ENCODE data around the gene PTPRG.

PTPRG gene

GRCh38 chr3:62046326-62046725, 485.0 kb downstream of the PTPRG start:
- POLR2A ChIA-PET (ENCODE audit: low non-redundant PET), result no interaction called here
- CTCF ChIA-PET, result interaction anchor here (0.5 kb wide), 1 partner anchor 486 kb away, joined by 4 read pairs; no protein-coding TSS in a partner anchor
- DNase-seq (ENCODE audit: low spot score), result no peak
- TF ChIP-seq, protein P1, sequence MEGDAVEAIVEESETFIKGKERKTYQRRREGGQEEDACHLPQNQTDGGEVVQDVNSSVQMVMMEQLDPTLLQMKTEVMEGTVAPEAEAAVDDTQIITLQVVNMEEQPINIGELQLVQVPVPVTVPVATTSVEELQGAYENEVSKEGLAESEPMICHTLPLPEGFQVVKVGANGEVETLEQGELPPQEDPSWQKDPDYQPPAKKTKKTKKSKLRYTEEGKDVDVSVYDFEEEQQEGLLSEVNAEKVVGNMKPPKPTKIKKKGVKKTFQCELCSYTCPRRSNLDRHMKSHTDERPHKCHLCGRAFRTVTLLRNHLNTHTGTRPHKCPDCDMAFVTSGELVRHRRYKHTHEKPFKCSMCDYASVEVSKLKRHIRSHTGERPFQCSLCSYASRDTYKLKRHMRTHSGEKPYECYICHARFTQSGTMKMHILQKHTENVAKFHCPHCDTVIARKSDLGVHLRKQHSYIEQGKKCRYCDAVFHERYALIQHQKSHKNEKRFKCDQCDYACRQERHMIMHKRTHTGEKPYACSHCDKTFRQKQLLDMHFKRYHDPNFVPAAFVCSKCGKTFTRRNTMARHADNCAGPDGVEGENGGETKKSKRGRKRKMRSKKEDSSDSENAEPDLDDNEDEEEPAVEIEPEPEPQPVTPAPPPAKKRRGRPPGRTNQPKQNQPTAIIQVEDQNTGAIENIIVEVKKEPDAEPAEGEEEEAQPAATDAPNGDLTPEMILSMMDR (conservative IDR thresholded peaks at IDR 0.05; ENCODE audit: low read depth), result no peak
- H3K27ac ChIP-seq, result no peak overlapping the region

GRCh38 chr3:62048577-62048976, 487.2 kb downstream of the PTPRG start:
- ChIA-PET CTCF (no interaction called here), POLR2A (ENCODE audit: low non-redundant PET) (no interaction called here)
- TF ChIP-seq, protein P1 (conservative IDR thresholded peaks at IDR 0.05; ENCODE audit: low read depth), result no peak
- DNase-seq (ENCODE audit: low spot score), result no peak
- H3K27ac ChIP-seq, result no peak overlapping the region

DNA sequence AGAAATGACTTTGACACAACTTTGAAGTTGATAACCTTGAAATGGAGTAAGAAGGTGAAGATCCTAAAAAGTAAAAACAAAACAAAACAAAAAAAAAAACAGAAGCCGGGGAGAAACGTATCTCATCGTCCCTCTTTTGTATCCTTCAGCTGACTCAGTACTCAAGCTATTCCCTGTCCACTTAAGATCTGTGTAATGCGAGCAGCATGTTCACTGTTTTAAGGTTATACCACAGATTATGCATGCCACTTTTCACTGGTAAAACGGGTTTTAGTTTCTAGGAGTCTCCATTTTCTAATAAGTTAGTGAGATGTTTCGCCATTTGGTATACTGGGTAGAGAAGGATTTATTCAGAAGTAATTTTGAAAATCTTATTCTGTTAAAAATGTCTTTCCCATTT, 487.7 kb downstream of the PTPRG start:
- DNase-seq (ENCODE audit: low spot score), result no peak
- POLR2A ChIA-PET (ENCODE audit: low non-redundant PET), result no interaction called here
- TF ChIP-seq, protein P1 (conservative IDR thresholded peaks at IDR 0.05; ENCODE audit: low read depth), result no peak
- CTCF ChIA-PET, result no interaction called here
- H3K27ac ChIP-seq, result no peak overlapping the region

DNA sequence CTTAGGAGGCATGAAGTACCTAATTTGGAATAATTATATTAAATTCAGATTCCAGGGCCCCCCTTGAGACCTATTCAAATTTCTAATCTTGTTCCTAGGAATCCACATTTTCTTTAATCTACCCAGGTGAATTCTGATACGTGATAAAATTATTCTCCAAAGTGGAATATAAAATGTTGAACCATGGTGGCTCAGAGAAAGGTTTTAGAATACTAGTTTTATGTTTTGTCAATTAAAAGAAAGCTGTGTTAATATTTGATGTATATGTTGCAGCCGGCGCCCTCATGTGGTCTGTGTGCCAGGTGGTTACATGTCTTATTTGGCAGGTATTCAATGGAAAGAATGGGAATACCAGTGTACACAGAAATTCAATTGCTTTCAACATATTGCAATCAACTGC, 490.1 kb downstream of the PTPRG start:
- peak; percentile 18 for DNase-seq (ENCODE audit: low spot score)
- ChIA-PET POLR2A (ENCODE audit: low non-redundant PET) (no interaction called here), CTCF (no interaction called here)
- no peak overlapping the region for H3K27ac ChIP-seq
- TF ChIP-seq, protein P1 (conservative IDR thresholded peaks at IDR 0.05; ENCODE audit: low read depth), result peak; percentile 52

DNA sequence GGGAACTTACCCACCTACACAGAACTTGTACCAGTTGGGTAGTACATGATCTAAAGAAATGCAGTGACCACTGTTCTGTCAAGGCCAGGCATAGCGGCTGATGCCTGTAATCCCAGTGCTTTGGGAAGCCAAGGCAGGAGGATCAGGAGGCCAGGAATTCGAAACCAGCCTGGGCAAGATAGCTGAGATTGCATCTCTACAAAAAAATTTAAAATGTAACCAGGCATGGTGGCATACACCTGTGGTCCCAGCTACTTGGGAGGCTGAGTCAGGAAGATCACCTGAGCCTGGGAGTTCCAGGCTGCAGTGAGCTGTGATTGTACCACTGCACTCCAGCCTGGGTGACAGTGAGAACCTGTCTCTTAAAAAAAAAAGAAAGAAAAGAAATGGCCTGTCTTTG, 491.0 kb downstream of the PTPRG start:
- CTCF ChIA-PET, result no interaction called here
- TF ChIP-seq, protein P1 (conservative IDR thresholded peaks at IDR 0.05; ENCODE audit: low read depth), result no peak
- POLR2A ChIA-PET (ENCODE audit: low non-redundant PET), result no interaction called here
- no peak overlapping the region for H3K27ac ChIP-seq
- no peak for DNase-seq (ENCODE audit: low spot score)

GRCh38 chr3:62056658-62057057, 495.3 kb downstream of the PTPRG start:
- H3K27ac ChIP-seq, result no peak overlapping the region
- no peak for DNase-seq (ENCODE audit: low spot score)
- ChIA-PET CTCF (no interaction called here), POLR2A (ENCODE audit: low non-redundant PET) (no interaction called here)
- TF ChIP-seq, protein P1 (conservative IDR thresholded peaks at IDR 0.05; ENCODE audit: low read depth), result no peak

Measured in RWPE1 (cell line).